ENCODE measurements around the gene PLEKHH2. TPM values are rescaled to one million over a fixed set of nuclear protein-coding genes. Genes with fewer than 3 reads are reported as not detected.
A peak's percentile ranks its signal among the peaks of the same experiment; 100 is the strongest.

PLEKHH2 gene
- total and polyA plus RNA-seq, 2 of the 13 experiments (the other 11 are each of a cell fraction or from before 2014, with no cell fraction given) = 1.1 to 3.0 TPM

DNA sequence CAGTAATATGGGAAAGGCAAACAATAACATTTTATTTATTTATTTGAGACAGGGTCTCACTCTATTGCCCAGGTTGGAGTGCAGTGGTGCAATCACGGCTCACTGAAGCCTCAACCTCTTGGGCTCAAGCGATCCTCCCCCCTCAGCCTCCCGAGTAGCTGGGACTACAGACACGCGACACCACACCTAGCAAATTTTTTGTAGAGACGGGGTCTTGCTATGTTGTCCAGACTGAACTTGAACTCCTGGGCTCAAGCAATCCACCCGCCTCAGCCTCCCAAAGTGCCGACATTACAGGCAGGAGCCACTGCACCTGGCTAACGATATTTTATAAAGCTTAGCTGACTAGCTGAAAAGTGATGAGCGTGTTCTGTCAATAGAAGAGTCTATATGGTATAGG is 17.5 kb upstream of the PLEKHH2 start:
- ChIA-PET POLR2A (no interaction called here), CTCF (ENCODE audit: low intra/inter-chr PET ratio, low total read pairs) (no interaction called here)
- Histone ChIP-seq H4K20me1 (ENCODE audit: insufficient read depth, low read length) (no peaks in the 10 kb centered on the region), H3K9ac (ENCODE audit: insufficient read depth, low read depth, low read length) (no peak overlapping the region), H3K4me2 (ENCODE audit: low read depth, low read length) (no peak overlapping the region), H3K4me1 (ENCODE audit: insufficient read depth, low read length) (no peaks in the 10 kb centered on the region), H3K9me3 (ENCODE audit: low read length) (no peaks in the 10 kb centered on the region), H2AFZ (ENCODE audit: low read length) (no peak overlapping the region), H3K4me3 (replicated peaks in 1 of 3; ENCODE audit: insufficient read depth in 1 of 3, low read depth in 2 of 3, low read length in 3 of 3) (no peak overlapping the region), H3K79me2 (ENCODE audit: insufficient read depth, low read length) (no peaks in the 10 kb centered on the region), H3K27me3 (ENCODE audit: control insufficient read depth in 1 of 2, insufficient read depth in 2 of 2, low read length in 2 of 2) (peaks cover 0 to 3% of the 10 kb centered on the region in 2 experiments; a peak in 1 of 5 replicates), H3K36me3 (replicated peaks in 1 of 2; ENCODE audit: control insufficient read depth in 1 of 2, insufficient read depth in 2 of 2, low read length in 2 of 2) (no peaks in the 10 kb centered on the region), H3K27ac (ENCODE audit: extremely low read length, insufficient read depth, low read length) (no peak overlapping the region)
- TF ChIP-seq FOXK2 (IDR thresholded peaks at IDR 0.05) (no peak), ZNF121 (CRISPR knock-in tag; IDR thresholded peaks at IDR 0.05) (peak; percentile 63)
- FAIRE-seq (no peak), DNase-seq (ENCODE audit: low spot score) (no peak), ATAC-seq (no peak)
- no TSS peak for BruUV-seq (replicated peaks)
- intact Hi-C loops (cut with micrococcal nuclease; ENCODE audit: unreplicated experiment) (no loop called here), in situ Hi-C loops (cut with HindIII; ENCODE audit: extremely low pct_ligation_motif_present, low pct_unique_long_range_greater_than_20kb) (no loop called here)
- 71% methylated on average over 10 of the region's 10 CpGs for WGBS (ENCODE audit: low lambda C conversion rate)

DNA sequence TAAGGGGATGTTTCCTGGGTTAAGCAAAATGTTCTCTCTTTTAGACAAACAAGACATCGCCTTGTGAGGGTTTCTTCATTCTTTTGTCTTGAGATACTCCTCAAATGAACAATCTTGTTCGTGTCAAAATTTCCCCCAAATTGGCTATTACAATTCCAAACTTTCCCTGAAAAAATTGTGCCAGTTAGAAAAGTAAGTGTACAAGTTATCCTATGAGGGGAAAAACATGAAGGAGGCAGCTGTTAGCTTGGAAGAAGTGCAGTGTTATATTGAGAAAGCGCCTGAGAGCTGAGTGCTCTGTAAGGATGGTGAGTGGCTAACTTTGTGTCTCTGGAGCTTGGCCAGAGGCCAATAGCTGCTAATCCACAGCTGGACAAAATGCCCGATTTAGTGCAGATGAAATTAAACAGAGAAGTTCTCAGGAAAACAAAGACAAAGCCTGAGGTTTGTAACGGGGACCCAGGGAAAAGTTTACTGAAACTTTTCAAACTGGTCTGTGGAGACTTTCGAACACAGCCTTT is 14.1 kb upstream of the PLEKHH2 start:
- Histone ChIP-seq H3K27ac (ENCODE audit: extremely low read length, insufficient read depth, low read length) (no peak overlapping the region), H4K20me1 (ENCODE audit: insufficient read depth, low read length) (no peaks in the 10 kb centered on the region), H3K4me1 (ENCODE audit: insufficient read depth, low read length) (no peaks in the 10 kb centered on the region), H3K4me3 (replicated peaks in 1 of 3; ENCODE audit: insufficient read depth in 1 of 3, low read depth in 2 of 3, low read length in 3 of 3) (no peak overlapping the region), H3K9me3 (ENCODE audit: low read length) (no peaks in the 10 kb centered on the region), H3K79me2 (ENCODE audit: insufficient read depth, low read length) (no peaks in the 10 kb centered on the region), H3K36me3 (replicated peaks in 1 of 2; ENCODE audit: control insufficient read depth in 1 of 2, insufficient read depth in 2 of 2, low read length in 2 of 2) (no peaks in the 10 kb centered on the region), H2AFZ (ENCODE audit: low read length) (no peak overlapping the region), H3K4me2 (ENCODE audit: low read depth, low read length) (no peak overlapping the region), H3K9ac (ENCODE audit: insufficient read depth, low read depth, low read length) (no peak overlapping the region), H3K27me3 (ENCODE audit: control insufficient read depth in 1 of 2, insufficient read depth in 2 of 2, low read length in 2 of 2) (peaks cover 0 to 7% of the 10 kb centered on the region in 2 experiments; a peak in 2 of 5 replicates)
- intact Hi-C loops (cut with micrococcal nuclease; ENCODE audit: unreplicated experiment) (no loop called here), in situ Hi-C loops (cut with HindIII; ENCODE audit: extremely low pct_ligation_motif_present, low pct_unique_long_range_greater_than_20kb) (no loop called here)
- DNase-seq (ENCODE audit: low spot score) = no peak
- no peak for ATAC-seq
- 14% methylated on average over 6 of the region's 6 CpGs for WGBS (ENCODE audit: low lambda C conversion rate)
- ChIA-PET CTCF (ENCODE audit: low intra/inter-chr PET ratio, low total read pairs) (no interaction called here), POLR2A (interaction anchor here (0.8 kb wide), 1 partner anchor 14 kb away, joined by 4 read pairs; no protein-coding TSS in a partner anchor)
- FAIRE-seq = no peak
- BruUV-seq (replicated peaks) = no TSS peak
- TF ChIP-seq KAT2B (IDR thresholded peaks at IDR 0.05; ENCODE audit: borderline replicate concordance, low read depth, low read length) (no peak), ZNF577 (CRISPR knock-in tag; IDR thresholded peaks at IDR 0.05; ENCODE audit: borderline replicate concordance, low read depth) (no peak), ZSCAN25 (CRISPR knock-in tag; IDR thresholded peaks at IDR 0.05) (no peak), HIVEP1 (CRISPR knock-in tag; IDR thresholded peaks at IDR 0.05) (no peak), PTBP1 (IDR thresholded peaks at IDR 0.05; ENCODE audit: low read depth, low read length, poor library complexity, severe bottlenecking) (no peak), POLR2AphosphoS2 (IDR thresholded peaks at IDR 0.05; ENCODE audit: low read depth, low read length) (no peak), TMF1 (CRISPR knock-in tag; IDR thresholded peaks at IDR 0.05; ENCODE audit: low read depth) (no peak), ZNF30 (CRISPR knock-in tag; IDR thresholded peaks at IDR 0.05) (no peak), HMG20A (CRISPR knock-in tag; IDR thresholded peaks at IDR 0.05; ENCODE audit: borderline replicate concordance) (no peak), SOX5 (CRISPR knock-in tag; IDR thresholded peaks at IDR 0.05; ENCODE audit: borderline replicate concordance) (no peak), NCOR1 (IDR thresholded peaks at IDR 0.05; ENCODE audit: borderline replicate concordance, low read length) (no peak), PRPF4 (IDR thresholded peaks at IDR 0.05; ENCODE audit: low read depth, low read length, poor library complexity, severe bottlenecking) (no peak), ZNF674 (CRISPR knock-in tag; IDR thresholded peaks at IDR 0.05; ENCODE audit: low read depth) (no peak)
- TF ChIP-seq, protein P1, sequence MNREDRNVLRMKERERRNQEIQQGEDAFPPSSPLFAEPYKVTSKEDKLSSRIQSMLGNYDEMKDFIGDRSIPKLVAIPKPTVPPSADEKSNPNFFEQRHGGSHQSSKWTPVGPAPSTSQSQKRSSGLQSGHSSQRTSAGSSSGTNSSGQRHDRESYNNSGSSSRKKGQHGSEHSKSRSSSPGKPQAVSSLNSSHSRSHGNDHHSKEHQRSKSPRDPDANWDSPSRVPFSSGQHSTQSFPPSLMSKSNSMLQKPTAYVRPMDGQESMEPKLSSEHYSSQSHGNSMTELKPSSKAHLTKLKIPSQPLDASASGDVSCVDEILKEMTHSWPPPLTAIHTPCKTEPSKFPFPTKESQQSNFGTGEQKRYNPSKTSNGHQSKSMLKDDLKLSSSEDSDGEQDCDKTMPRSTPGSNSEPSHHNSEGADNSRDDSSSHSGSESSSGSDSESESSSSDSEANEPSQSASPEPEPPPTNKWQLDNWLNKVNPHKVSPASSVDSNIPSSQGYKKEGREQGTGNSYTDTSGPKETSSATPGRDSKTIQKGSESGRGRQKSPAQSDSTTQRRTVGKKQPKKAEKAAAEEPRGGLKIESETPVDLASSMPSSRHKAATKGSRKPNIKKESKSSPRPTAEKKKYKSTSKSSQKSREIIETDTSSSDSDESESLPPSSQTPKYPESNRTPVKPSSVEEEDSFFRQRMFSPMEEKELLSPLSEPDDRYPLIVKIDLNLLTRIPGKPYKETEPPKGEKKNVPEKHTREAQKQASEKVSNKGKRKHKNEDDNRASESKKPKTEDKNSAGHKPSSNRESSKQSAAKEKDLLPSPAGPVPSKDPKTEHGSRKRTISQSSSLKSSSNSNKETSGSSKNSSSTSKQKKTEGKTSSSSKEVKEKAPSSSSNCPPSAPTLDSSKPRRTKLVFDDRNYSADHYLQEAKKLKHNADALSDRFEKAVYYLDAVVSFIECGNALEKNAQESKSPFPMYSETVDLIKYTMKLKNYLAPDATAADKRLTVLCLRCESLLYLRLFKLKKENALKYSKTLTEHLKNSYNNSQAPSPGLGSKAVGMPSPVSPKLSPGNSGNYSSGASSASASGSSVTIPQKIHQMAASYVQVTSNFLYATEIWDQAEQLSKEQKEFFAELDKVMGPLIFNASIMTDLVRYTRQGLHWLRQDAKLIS (CRISPR knock-in tag; IDR thresholded peaks at IDR 0.05) = no peak
- TF ChIP-seq, protein P2, sequence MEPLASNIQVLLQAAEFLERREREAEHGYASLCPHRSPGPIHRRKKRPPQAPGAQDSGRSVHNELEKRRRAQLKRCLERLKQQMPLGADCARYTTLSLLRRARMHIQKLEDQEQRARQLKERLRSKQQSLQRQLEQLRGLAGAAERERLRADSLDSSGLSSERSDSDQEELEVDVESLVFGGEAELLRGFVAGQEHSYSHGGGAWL (CRISPR knock-in tag; IDR thresholded peaks at IDR 0.05) = no peak
